Measurements from ENCODE around the gene YWHAB. TPM values are rescaled to one million over a fixed set of nuclear protein-coding genes. Genes with fewer than 3 reads are reported as not detected.

Gene YWHAB
- total RNA-seq, 2 experiments from 2014 or later = 163 to 167 TPM

DNA sequence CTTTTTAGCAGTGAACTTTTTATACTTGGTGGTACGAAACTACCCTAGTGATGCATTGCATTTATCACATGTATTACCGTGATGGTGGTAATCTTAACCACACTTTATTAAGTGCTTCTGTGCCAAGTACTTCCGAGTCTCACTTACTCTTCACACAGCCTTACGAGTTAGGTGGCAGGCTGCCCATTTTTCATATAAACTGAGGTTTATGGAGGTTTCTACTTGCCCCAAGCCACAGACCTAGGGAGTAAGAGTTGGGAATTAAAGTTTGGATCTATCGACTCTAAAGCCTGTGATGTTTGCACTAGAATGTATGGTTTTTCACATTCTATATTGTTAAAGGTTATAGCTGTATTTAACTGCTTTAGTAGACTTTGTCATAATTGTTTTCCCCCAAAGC is 18.9 kb downstream of the YWHAB start:
- no peaks in the 10 kb centered on the region for H3K9me3 Mint-ChIP-seq
- no peak for DNase-seq
- ChIA-PET CTCF (no interaction called here), POLR2A (no interaction called here)
- no peaks in the 10 kb centered on the region for H3K27me3 ChIP-seq (ENCODE audit: control insufficient read depth in 1 of 2, insufficient read depth in 2 of 2, low read length in 2 of 2)
- no peaks in the 10 kb centered on the region for H3K9me3 ChIP-seq (ENCODE audit: control insufficient read depth in 1 of 2, insufficient read depth in 1 of 2, low read length in 2 of 2)
- no peak overlapping the region for H3K27ac Mint-ChIP-seq
- intact Hi-C loops (cut with DNase I, micrococcal nuclease) = no loop called here
- no peak for ATAC-seq (ENCODE audit: poor library complexity)
- TF ChIP-seq, protein P1, sequence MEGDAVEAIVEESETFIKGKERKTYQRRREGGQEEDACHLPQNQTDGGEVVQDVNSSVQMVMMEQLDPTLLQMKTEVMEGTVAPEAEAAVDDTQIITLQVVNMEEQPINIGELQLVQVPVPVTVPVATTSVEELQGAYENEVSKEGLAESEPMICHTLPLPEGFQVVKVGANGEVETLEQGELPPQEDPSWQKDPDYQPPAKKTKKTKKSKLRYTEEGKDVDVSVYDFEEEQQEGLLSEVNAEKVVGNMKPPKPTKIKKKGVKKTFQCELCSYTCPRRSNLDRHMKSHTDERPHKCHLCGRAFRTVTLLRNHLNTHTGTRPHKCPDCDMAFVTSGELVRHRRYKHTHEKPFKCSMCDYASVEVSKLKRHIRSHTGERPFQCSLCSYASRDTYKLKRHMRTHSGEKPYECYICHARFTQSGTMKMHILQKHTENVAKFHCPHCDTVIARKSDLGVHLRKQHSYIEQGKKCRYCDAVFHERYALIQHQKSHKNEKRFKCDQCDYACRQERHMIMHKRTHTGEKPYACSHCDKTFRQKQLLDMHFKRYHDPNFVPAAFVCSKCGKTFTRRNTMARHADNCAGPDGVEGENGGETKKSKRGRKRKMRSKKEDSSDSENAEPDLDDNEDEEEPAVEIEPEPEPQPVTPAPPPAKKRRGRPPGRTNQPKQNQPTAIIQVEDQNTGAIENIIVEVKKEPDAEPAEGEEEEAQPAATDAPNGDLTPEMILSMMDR (IDR thresholded peaks at IDR 0.05) = no peak
- H3K4me1 Mint-ChIP-seq (ENCODE audit: low read depth) = peaks cover 40% of the 10 kb centered on the region
- peaks cover 94% of the 10 kb centered on the region for H3K36me3 Mint-ChIP-seq (ENCODE audit: low read depth)
- no peak overlapping the region for H3K4me3 ChIP-seq (ENCODE audit: low read length)
- peaks cover 77% of the 10 kb centered on the region for H3K36me3 ChIP-seq (ENCODE audit: insufficient read depth, low read length)
- H3K27me3 Mint-ChIP-seq = no peaks in the 10 kb centered on the region
- no peak overlapping the region for H3K4me3 Mint-ChIP-seq
- H3K27ac ChIP-seq (ENCODE audit: low read depth in 1 of 2, low read length in 2 of 2) = no peak overlapping the region
- peaks cover 18% of the 10 kb centered on the region for H3K4me1 ChIP-seq (ENCODE audit: insufficient read depth, low read length)

DNA sequence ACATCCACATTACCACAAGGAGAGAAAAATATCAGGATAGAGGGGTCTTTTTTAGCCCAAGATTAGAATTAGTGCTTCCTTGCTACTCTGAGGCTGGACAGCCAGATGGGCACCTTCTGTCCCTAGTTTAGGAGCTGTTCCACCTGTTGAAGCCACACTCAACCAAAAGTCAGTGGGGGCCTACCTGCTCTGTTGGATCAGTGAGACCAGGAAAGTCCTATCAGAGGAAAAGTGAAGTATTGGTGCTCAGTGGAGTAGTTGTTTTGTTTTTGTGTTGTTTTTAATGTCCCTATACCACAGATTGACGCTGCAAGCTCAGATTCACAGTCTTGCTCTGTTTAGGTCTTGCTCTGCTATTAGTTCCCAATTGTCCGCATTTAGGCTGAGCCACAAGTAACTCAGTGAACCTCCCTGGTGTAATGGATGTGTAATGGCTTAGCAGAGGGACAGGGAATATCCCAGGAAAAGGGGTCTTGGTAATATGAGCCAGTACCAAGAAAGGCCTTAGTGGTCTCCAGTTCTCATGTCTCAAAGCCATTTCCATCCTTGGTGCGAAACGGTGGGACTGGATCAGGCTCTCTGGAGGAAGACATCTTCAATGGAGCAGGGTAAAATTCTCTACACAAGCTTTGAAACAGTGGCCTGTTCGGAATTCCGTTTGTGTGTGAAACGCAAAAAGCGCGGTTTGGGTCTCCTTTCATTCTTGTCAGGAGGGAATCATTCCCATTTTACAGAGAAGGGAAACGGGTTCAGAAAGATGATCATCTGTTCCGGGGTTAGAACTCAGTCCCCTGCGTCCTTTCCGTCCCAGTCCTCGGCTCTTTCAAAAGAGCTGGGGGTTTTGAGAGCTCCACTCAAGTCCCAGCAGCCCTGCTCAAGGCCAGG is 23.7 kb downstream of the YWHAB start:
- ATAC-seq (ENCODE audit: poor library complexity) = no peak
- no peak overlapping the region for H3K27ac ChIP-seq (ENCODE audit: low read depth in 1 of 2, low read length in 2 of 2)
- H3K27me3 Mint-ChIP-seq = no peaks in the 10 kb centered on the region
- no peaks in the 10 kb centered on the region for H3K27me3 ChIP-seq (ENCODE audit: control insufficient read depth in 1 of 2, insufficient read depth in 2 of 2, low read length in 2 of 2)
- H3K36me3 ChIP-seq (ENCODE audit: insufficient read depth, low read length) = peaks cover 40% of the 10 kb centered on the region
- H3K4me1 ChIP-seq (ENCODE audit: insufficient read depth, low read length) = peaks cover 18% of the 10 kb centered on the region
- peaks cover 27% of the 10 kb centered on the region for H3K4me1 Mint-ChIP-seq (ENCODE audit: low read depth)
- no peaks in the 10 kb centered on the region for H3K9me3 ChIP-seq (ENCODE audit: control insufficient read depth in 1 of 2, insufficient read depth in 1 of 2, low read length in 2 of 2)
- peak overlapping the region; percentile 85 for H3K4me3 Mint-ChIP-seq
- DNase-seq = no peak
- H3K36me3 Mint-ChIP-seq (ENCODE audit: low read depth) = peaks cover 60% of the 10 kb centered on the region
- ChIA-PET CTCF (interaction anchor here (1.8 kb wide), 1 partner anchor 21 kb away, joined by 6 read pairs; no protein-coding TSS in a partner anchor), POLR2A (interaction anchor here (0.7 to 5.3 kb wide), 8 partner anchors 12 to 835 kb away, joined by 3 to 24 read pairs (median 6); partner anchors contain the start of gene YWHAB)
- H3K4me3 ChIP-seq (ENCODE audit: low read length) = peak overlapping the region; percentile 86
- TF ChIP-seq, protein P1 (IDR thresholded peaks at IDR 0.05) = no peak
- no peaks in the 10 kb centered on the region for H3K9me3 Mint-ChIP-seq
- intact Hi-C loops (cut with DNase I, micrococcal nuclease) = loop anchor here (2.0 kb wide), 2 partner anchors 20 to 22 kb away; no protein-coding TSS in a partner anchor
- peak overlapping the region; percentile 68 for H3K27ac Mint-ChIP-seq

DNA sequence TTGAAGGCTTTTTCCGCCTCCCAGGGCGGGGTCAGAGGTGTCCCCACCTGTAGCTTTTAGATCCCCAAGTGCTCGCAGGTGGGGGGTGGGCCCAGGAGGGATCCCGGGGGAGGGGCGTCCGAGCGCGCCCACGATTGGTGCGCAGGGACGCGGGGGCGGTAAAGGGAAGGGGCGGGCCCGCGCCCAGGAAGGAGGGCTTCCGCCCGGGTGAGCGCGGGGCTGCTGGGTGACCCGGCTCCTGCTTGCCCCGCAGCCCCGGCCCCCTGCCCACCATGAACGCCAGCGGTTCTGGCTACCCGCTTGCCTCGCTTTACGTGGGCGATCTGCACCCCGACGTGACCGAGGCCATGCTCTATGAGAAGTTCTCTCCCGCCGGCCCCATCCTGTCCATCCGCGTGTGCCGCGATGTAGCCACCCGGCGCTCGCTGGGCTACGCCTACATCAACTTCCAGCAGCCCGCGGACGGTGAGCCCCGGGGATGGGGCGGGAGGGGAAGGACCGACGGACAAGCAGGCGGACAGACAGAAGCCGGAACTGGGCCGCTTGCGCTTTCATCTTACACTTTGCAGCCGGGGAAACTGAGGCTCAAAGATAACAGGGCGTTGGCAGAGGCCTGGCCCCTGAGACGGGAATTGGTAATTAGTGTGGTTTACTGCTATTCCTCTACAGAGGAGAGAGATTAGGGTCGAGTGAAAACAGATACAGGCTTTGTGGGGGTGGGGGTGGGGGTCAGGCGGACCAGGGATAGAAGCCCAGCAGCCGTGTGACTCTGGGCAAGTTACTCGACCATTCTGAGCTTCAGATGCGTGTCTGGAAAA is 24.6 kb downstream of the YWHAB start, which contains the start of gene PABPC1L:
Gene PABPC1L (plus strand): TSS at position 189 of the 818 bp plus-strand sequence. CDS start 84 bp downstream, at position 273.
- H3K9me3 ChIP-seq (ENCODE audit: control insufficient read depth in 1 of 2, insufficient read depth in 1 of 2, low read length in 2 of 2) = no peaks in the 10 kb centered on the region
- peak; percentile 95 for ATAC-seq (ENCODE audit: poor library complexity)
- H3K9me3 Mint-ChIP-seq = no peaks in the 10 kb centered on the region
- peaks cover 36% of the 10 kb centered on the region for H3K4me1 Mint-ChIP-seq (ENCODE audit: low read depth)
- H3K36me3 Mint-ChIP-seq (ENCODE audit: low read depth) = peaks cover 56% of the 10 kb centered on the region
- TF ChIP-seq, protein P1 (IDR thresholded peaks at IDR 0.05) = no peak
- peaks cover 22% of the 10 kb centered on the region for H3K4me1 ChIP-seq (ENCODE audit: insufficient read depth, low read length)
- peak within 1 kb of the TSS; percentile 85 for H3K4me3 Mint-ChIP-seq
- ChIA-PET CTCF (interaction anchor here (1.8 kb wide), 1 partner anchor 22 kb away, joined by 6 read pairs; no protein-coding TSS in a partner anchor), POLR2A (interaction anchor here (0.7 to 5.3 kb wide), 11 partner anchors 13 to 835 kb away, joined by 3 to 24 read pairs (median 6); partner anchors contain the start of genes TOMM34 and YWHAB)
- H3K36me3 ChIP-seq (ENCODE audit: insufficient read depth, low read length) = peaks cover 33% of the 10 kb centered on the region
- intact Hi-C loops (cut with DNase I, micrococcal nuclease) = loop anchor here (2.0 to 5.0 kb wide), 5 partner anchors 21 to 381 kb away; partner anchors contain the start of gene TOMM34 (in 1 of the 2)
- H3K27me3 Mint-ChIP-seq = no peaks in the 10 kb centered on the region
- H3K27ac ChIP-seq (ENCODE audit: low read depth in 1 of 2, low read length in 2 of 2) = peak within 1 kb of the TSS in 1 of 2 donors; percentile 17
- peak; percentile 33 to 88 (median 74) for DNase-seq
- H3K4me3 ChIP-seq (ENCODE audit: low read length) = peak within 1 kb of the TSS; percentile 86
- peak within 1 kb of the TSS; percentile 68 for H3K27ac Mint-ChIP-seq
- H3K27me3 ChIP-seq (ENCODE audit: control insufficient read depth in 1 of 2, insufficient read depth in 2 of 2, low read length in 2 of 2) = no peaks in the 10 kb centered on the region

All from CD4-positive, alpha-beta T cell (primary cell).